Muscle of leg (tissue), 11 donors: ENCODE data around the gene ACER1. TPM values are rescaled to one million over a fixed set of nuclear protein-coding genes. Genes with fewer than 3 reads are reported as not detected.
"Not testable (repeated sequence)": the region's sequence is repeated elsewhere in the genome, so short reads cannot be mapped to it uniquely, and the experiment has no call there.

Experiments used
- DNase-seq: peaks from one replicate; pipeline ENCODE4 v3.0.0; 2013
- H3K27ac ChIP-seq: one replicate; pipeline ENCODE4 v1.5.1; 2013; ENCODE audit warnings: mild to moderate bottlenecking, low read length, control low read depth
- H3K27me3 ChIP-seq: one replicate; pipeline ENCODE4 v1.6.1; 2013; ENCODE audit warnings: low read length; ENCODE audit not compliant: control insufficient read depth, insufficient read depth
- H3K36me3 ChIP-seq: one replicate; pipeline ENCODE4 v1.6.1; 2013; ENCODE audit warnings: low read length; ENCODE audit not compliant: control insufficient read depth, insufficient read depth
- H3K4me1 ChIP-seq: one replicate; pipeline ENCODE4 v1.6.1; 2013; ENCODE audit warnings: low read length; ENCODE audit not compliant: control insufficient read depth, insufficient read depth
- H3K4me3 ChIP-seq: one replicate; pipeline ENCODE4 v1.5.1; 2013; ENCODE audit warnings: low read length, control low read depth
- H3K9me3 ChIP-seq: replicated peaks from 2 replicates; pipeline ENCODE4 v1.6.1; 2013; ENCODE audit warnings: low read depth, low read length; ENCODE audit not compliant: control insufficient read depth
- WGBS: methylation state at CpG from one replicate; pipeline ENCODE4 v1.1.5; 2013; ENCODE audit warnings: missing lambda C conversion rate; ENCODE audit not compliant: insufficient coverage; 5-methylcytosine and 5-hydroxymethylcytosine counted together
- polyA plus RNA-seq, 8 donors: library from polyadenylated mRNA; unstranded; fragments of 120-200 nt; gene quantifications; one replicate each; pipeline versions ENCODE4 v1.2.1 to v1.2.3, GENCODE V29; 2013; ENCODE audit warnings: inconsistent platforms in 1 of 8, low replicate concordance in 1 of 8; ENCODE audit not compliant: insufficient read length in 8 of 8, insufficient read depth in 1 of 8
- total RNA-seq: library from RNA; stranded (reverse); fragments of 120-200 nt; gene quantifications from one replicate; pipeline ENCODE4 v1.2.4, GENCODE V29; 2013

ACER1 gene
- total and polyA plus RNA-seq, 9 donors, result 0.12 to 0.17 TPM; not detected in 7

DNA sequence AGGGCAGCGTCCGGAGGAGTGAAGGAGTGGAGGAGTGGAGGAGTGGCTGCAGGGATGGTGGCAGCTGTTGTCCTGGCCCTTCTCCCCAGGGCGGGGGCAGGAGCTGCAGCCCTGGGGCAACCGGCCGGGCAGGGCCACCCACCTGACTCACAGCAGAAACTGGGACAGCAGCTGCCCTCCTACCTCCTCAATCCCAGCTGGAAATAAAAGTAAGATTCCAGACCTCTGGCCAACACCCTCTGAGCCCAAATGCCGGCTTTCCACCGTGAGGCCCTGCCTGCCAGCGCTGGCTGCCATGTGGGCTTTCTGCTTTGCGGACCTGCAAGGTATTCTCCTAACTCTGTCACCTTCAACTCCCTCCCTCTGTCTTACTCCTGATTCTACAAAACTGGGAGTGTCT, 24.6 kb upstream of the ACER1 start:
- 42% methylated on average over 7 of the region's 9 CpGs for WGBS
- H3K9me3 ChIP-seq, result no peaks in the 10 kb centered on the region
- H3K36me3 ChIP-seq, result peaks cover 2% of the 10 kb centered on the region
- peaks cover 14% of the 10 kb centered on the region for H3K4me1 ChIP-seq
- no peak overlapping the region for H3K27ac ChIP-seq
- no peak overlapping the region for H3K4me3 ChIP-seq
- DNase-seq, result no peak
- H3K27me3 ChIP-seq, result no peaks in the 10 kb centered on the region

DNA sequence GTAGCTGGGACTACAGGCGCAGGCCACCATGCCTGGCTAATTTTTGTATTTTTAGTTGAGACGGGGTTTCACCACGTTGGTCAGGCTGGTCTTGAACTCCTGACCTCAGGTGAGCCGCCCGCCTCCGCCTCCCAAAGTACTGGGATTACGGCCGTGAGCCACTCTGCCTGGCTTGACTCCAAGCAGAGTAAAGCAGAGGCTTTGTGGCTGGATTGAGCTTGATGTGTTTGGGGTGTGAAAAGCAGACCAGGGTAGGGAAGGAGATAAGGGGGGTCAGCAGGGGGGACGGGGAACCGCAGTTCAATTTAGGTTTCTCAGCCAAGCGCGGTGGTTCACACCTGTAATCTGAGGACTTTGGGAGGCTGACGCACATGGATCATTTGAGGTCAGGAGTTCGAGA, 23.8 kb upstream of the ACER1 start:
- no peak for DNase-seq
- Histone ChIP-seq H3K4me1 (peaks cover 9% of the 10 kb centered on the region), H3K27me3 (no peaks in the 10 kb centered on the region), H3K9me3 (no peaks in the 10 kb centered on the region), H3K27ac (no peak overlapping the region), H3K4me3 (no peak overlapping the region), H3K36me3 (no peaks in the 10 kb centered on the region)
- 73% methylated on average over 11 of the region's 14 CpGs for WGBS

GRCh38 chr19:6355321-6356040, 22.1 kb upstream of the ACER1 start:
- H3K9me3 ChIP-seq, H3K27ac ChIP-seq, H3K4me3 ChIP-seq, H3K4me1 ChIP-seq, H3K27me3 ChIP-seq, H3K36me3 ChIP-seq, DNase-seq: not testable (repeated sequence)
- WGBS, result 93% methylated on average over 8 of the region's 46 CpGs

DNA sequence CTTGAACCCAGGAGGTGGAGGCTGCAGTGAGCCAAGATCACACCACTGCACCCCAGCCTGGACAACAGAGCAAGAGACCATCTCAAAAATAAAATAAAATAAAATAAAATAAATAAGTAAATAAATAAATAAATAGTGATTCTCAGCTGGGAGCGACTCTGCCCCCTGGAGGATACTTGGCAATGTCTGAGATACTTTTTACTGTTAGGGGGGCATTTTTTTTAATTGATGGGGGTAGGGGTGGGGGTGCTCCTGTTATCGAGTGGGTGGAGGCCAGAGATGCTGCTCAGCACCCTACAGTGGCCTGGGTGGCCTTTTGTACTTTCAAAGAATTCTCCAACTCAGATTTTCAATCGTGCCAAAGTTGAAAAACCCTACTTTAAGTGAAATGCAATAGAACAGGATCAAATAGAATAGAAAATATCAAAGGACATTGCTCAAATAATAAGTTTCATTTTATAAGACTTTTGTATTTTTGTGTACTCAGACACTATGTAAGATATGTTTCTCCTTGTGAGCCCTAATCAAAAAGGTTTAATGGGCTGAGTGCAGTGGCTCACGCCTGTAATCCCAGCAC, 20.8 kb upstream of the ACER1 start:
- H3K27ac ChIP-seq, result no peak overlapping the region
- H3K4me1 ChIP-seq, result peaks cover 7% of the 10 kb centered on the region
- no peaks in the 10 kb centered on the region for H3K36me3 ChIP-seq
- no peaks in the 10 kb centered on the region for H3K27me3 ChIP-seq
- H3K9me3 ChIP-seq, result no peaks in the 10 kb centered on the region
- H3K4me3 ChIP-seq, result no peak overlapping the region
- DNase-seq, result no peak
- 71% methylated on average over 2 of the region's 4 CpGs for WGBS

DNA sequence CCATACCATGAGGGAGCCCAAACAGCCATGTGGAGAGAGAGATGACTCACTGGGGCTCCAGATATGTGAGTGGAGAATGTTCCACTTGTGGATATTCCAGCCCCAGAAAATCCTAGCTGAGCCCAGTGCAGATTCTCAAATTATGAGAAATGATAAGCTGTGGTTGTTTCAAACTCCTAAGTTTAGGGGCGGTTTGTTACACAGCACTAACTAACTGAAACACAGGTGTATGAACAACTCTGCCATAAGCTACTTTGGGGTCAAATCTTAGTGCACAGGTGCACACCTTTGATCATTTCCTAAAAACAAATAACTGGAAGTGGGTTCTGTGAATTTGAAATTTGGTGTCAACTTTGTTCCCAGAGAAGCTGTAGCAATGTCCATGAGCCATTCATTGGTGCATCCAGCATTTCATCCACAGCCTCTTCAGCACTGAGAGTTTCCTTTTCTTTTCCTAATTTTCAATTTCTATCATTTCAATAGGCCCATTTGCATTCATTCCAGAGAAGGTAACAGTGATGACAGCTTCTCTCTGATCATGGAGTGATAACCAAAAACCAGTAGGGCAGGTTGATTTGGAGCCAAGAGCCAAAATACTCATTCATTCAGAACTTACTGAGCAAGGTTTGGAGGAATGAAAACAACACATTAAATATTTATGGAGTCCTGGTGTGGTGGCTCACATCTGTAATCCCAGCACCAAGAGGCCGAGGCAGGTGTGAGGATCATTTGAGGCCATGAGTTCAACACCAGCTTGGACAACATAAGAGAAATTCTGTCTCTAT, 19.2 kb upstream of the ACER1 start:
- no CpG with 5 or more reads among the region's 2 CpGs for WGBS
- Histone ChIP-seq H3K4me1 (no peaks in the 10 kb centered on the region), H3K9me3 (no peaks in the 10 kb centered on the region), H3K27ac (no peak overlapping the region), H3K4me3 (no peak overlapping the region), H3K27me3 (no peaks in the 10 kb centered on the region), H3K36me3 (no peaks in the 10 kb centered on the region)
- no peak for DNase-seq

DNA sequence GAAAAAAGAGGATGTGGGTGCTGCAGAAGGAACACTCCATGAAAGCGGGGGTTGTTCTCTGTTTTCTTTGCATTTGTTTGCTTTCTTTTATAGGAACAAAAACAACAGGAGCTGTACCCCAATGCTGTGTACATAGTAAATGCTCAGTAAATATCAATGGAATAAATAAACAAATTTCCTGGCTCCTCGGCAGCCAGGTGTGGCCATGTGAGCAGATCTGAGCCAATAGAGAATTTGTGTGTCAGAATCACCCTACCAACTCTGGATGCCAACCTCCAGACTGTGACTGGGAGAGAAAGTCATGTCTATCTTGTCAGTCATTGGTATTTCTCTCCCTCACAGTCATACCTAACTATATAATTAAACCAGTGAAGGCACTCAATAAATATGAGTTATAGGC, 17.3 kb upstream of the ACER1 start:
- Histone ChIP-seq H3K27ac (no peak overlapping the region), H3K36me3 (no peaks in the 10 kb centered on the region), H3K27me3 (no peaks in the 10 kb centered on the region), H3K4me1 (no peaks in the 10 kb centered on the region), H3K4me3 (no peak overlapping the region), H3K9me3 (no peaks in the 10 kb centered on the region)
- no CpG with 5 or more reads among the region's 2 CpGs for WGBS
- DNase-seq, result no peak

- H3K4me1 ChIP-seq, H3K27ac ChIP-seq, DNase-seq, H3K27me3 ChIP-seq, H3K9me3 ChIP-seq, H3K36me3 ChIP-seq, H3K4me3 ChIP-seq: not testable (repeated sequence)
- WGBS, result no CpG with 5 or more reads among the region's 2 CpGs
Observed at GRCh38 chr19:6349271-6349670, 15.9 kb upstream of the ACER1 start.

DNA sequence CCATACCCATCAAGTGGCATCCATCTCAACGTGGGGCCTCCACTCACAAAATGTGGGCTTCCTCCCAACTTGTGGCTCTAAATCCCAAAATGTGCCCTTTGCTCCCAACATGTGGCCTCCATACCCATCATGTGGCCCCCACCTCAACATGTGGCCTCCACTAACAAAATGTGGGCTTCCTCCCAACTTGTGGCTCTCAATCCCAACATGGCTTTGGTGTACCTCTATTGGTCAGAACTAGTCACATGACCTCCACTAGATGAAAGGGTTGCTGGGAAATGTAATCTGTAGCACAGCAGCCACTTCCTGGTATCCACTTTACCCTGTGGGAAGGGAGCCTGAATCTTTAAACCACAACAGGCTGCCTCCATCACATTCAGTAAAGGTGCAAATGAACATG, 10.1 kb upstream of the ACER1 start:
- no peak for DNase-seq
- no peaks in the 10 kb centered on the region for H3K27me3 ChIP-seq
- no peak overlapping the region for H3K27ac ChIP-seq
- H3K36me3 ChIP-seq, result no peaks in the 10 kb centered on the region
- no peaks in the 10 kb centered on the region for H3K4me1 ChIP-seq
- no peaks in the 10 kb centered on the region for H3K9me3 ChIP-seq
- WGBS, result 94% methylated on average over 1 of the region's 1 CpG
- H3K4me3 ChIP-seq, result no peak overlapping the region

DNA sequence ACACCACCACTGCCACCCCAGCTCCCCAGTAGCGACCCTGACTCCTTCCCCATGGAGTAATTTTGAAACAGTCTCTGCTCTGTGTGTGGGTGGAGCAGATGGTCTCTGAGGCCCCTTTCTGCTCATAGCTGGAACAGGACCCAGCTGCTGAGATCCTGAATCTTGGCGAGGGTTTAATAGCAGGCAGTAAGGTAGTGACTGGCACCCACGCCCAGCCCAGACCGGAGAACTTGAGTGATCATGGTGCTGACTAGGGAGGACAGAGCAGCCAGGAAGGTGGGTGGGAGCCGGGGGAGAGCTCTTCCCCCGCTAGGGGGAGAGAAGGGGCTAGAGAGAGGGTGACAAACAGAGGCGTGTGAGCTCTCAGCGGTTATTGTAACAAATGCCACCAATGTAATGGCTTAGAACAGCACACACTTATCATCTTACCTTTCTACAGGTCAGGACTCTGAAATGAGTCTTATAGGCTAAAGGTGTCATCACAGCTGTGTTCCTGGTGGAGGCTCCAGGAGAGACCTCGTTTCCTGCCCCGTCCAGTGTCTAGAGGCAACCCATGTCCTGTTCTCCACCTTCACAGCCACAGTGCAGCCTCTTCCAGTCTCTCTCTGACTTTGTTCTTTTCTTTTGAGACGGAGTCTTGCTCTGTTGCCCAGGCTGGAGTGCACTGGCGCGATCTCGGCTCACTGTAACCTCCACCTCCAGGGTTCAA, 7.2 kb upstream of the ACER1 start:
- H3K27me3 ChIP-seq, result no peaks in the 10 kb centered on the region
- no peaks in the 10 kb centered on the region for H3K9me3 ChIP-seq
- no peak overlapping the region for H3K4me3 ChIP-seq
- no peaks in the 10 kb centered on the region for H3K36me3 ChIP-seq
- WGBS, result 57% methylated on average over 5 of the region's 14 CpGs
- H3K27ac ChIP-seq, result no peak overlapping the region
- no peaks in the 10 kb centered on the region for H3K4me1 ChIP-seq
- no peak for DNase-seq
